Inferior parietal cortex (tissue), 1 donor: ENCODE data around the gene PDE3B.
A peak's percentile ranks its signal among the peaks of the same experiment; 100 is the strongest.
"Not testable (repeated sequence)": the region's sequence is repeated elsewhere in the genome, so short reads cannot be mapped to it uniquely, and the experiment has no call there.

Experiments used
- DNase-seq: peaks from one replicate; pipeline ENCODE4 v3.0.0-alpha.2; 2016; ENCODE audit errors: extremely low spot score

The PDE3B gene

DNA sequence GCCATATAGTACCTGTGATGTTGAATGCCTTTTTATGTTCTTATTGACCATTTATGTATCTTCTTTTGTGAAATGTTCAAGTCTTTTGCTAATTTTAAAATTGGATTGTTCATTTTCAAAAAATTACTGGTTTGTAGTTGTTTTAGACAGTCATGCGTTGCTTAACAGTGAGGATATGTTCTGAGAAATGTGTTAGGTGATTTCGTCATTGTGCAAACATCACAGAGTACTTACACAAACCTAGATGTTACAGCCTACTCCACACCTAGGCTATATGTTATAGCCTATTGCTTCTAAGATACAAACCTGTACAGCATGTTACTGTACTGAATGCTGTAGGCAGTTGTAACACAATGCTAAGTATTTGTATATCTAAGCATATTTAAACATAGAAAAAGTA is 32.5 kb downstream of the PDE3B start:
- DNase-seq, result no peak

- DNase-seq, result no peak
These were observed 33.5 kb downstream of the PDE3B start for GRCh38 chr11:14677146-14677545.

DNA sequence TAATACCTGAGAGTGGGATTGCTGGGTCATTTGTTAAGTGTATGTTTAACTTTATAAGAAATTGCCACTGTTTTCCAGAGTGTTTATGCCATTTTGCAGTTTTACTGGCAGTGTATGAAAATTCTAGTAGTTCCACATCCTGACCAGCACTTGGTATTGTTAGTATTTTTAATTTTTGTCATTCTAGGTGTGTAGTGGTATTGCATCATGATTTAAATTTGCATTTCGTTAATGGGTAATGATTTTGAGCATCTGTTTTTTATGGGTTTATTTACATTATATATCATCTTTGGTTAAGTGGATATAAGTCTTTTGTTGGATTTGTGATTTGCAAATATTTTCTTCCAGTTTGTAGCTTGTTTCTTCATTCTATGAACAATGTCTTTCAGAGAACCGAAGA is 34.7 kb downstream of the PDE3B start:
- no peak for DNase-seq

GRCh38 chr11:14679662-14680061 is 36.1 kb downstream of the PDE3B start:
- DNase-seq, result no peak

DNA sequence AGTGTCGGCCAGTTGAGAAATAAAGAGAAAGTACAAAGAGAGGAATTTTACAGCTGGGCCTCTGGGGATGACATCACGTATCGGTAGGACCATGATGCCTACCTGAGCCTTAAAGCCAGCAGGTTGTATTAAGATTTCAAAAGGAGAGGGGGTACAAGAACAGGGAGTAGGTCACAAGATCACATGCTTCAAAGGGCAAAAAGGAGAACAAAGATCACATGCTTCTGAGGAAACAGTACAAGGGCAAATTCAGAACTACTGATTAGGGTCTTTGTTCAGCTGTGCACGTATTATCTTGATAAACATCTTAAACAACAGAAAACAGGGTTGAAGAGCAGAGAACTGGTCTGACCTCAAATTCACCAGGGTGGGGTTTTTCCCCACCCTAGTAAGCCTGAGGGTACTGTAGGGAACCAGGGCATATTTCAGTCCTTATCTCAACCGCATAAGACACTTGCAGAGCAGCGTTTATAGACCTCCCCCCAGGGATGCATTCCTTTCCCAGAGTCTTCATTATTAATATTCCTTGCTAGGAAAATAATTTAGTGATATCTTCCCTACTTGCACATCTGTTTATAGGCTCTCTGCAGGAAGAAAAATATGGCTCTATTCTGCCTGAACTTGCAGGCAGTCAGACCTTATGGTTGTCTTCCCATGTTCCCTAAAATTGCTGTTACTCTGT is 40.8 kb downstream of the PDE3B start:
- not testable (repeated sequence) for DNase-seq

- DNase-seq, result no peak
These were observed 43.9 kb downstream of the PDE3B start for GRCh38 chr11:14687456-14687855.

DNA sequence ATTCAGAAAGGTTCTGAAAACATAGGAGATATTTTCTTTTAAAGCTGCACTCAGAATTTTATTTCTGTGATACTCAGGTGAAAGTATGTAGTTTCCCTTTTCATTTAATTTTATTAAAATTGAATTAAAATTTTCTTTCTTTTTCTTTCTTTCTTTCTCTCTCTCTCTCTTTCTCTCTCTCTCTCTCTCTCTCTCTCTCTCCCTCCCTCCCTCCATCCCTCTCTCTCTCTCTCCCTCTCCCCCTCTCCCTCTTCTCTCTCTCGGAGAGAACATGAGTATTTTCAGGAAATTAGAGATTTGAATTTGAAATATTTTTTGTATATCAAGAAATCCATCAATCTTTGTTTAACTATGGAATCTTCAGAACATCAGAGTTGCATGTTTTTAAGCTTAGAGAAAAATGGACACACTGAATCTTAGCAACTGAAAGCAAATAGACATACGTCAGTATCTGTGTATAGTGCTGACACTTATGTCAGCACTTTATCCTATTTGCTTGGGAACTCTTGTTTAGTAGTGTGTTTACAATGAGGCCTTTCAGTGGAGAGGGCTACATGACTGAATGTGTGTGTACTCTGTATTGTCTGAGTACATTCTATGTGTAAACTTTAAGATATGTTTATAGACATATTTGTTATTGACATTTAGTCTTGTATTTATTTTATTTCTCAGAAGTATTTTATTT is 44.5 kb downstream of the PDE3B start:
- no peak for DNase-seq

DNA sequence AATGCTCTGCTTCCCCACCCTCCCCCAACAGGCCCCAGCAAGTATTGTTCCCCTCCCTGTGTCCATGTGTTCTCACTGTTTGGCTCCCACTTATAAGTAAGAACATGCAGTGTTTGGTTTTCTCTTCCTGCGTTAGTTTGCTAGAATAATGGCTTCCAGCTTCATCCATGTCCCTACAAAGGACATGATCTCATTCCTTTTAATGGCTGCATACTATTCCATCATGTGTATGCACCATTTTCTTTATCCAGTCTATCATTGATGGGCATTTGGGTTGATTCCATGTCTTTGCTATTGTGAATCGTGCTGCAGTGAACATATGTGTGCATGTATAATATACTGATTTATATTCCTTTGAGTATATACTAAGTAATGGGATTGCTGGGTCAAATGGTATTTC is 52.1 kb downstream of the PDE3B start:
- DNase-seq, result not testable (repeated sequence)

DNA sequence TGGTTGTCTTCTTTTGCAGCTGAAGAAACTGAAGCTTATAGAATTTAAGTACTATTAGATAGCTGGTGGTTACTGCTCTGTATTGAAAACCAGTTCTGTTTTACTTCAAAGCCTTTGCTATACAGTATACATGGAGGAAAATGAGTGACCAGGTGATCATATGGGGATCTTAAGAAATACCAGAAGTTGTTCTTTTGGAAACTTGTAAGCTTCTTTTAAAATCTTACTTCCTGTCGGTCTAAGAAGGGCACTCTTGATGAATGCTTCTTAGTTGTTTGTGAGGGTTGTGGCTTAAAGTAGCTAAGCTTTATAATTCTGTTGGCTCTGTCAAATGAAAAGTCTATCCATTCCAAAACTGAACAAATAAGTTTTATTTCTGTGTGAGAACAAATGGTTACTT is 55.2 kb downstream of the PDE3B start:
- peak; percentile 6 for DNase-seq

DNA sequence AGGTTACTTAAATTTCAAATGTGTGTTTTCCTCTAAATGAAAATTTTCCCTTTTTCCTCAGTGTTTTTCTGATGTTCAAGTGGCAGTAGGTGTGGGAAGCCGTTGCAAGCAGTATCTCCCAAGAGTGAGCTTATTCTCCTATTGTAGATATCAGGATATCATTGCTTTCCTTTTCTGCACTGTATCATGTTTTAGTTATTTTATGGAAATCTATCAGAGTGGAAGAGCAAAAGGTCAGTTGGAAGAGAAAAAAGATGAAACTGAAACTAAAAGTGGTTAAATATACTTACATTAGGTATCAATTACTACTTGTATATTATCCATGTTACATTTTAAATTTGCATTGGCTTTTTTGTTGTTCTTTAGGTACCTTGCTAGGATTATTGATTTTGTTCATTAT is 57.0 kb downstream of the PDE3B start:
- DNase-seq, result no peak

DNA sequence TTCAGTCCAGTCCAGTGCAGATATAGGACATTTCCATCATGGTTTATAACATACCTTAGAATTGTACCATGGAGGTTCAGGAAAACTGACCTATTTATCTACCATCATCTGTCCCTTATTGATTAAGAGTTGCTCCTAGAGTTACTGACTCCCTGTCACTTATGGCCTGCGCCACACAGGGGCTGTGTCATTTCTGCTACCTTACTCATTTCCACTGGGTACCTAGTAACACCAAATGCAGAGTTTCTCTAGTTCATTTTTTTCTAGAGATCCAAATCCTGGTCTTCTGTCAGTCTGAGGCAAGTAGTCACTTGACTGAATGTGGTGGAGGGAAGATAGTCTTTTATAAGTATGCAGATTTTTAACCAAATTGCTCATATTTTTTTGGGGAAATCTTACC is 59.2 kb downstream of the PDE3B start:
- no peak for DNase-seq

GRCh38 chr11:14703731-14704130 is 60.1 kb downstream of the PDE3B start:
- no peak for DNase-seq

- DNase-seq, result no peak
These were observed 61.5 kb downstream of the PDE3B start for GRCh38 chr11:14705067-14705466.

GRCh38 chr11:14713496-14714244 is 70.1 kb downstream of the PDE3B start:
- DNase-seq, result no peak

- not testable (repeated sequence) for DNase-seq
These were observed 72.1 kb downstream of the PDE3B start for GRCh38 chr11:14715669-14716068.

DNA sequence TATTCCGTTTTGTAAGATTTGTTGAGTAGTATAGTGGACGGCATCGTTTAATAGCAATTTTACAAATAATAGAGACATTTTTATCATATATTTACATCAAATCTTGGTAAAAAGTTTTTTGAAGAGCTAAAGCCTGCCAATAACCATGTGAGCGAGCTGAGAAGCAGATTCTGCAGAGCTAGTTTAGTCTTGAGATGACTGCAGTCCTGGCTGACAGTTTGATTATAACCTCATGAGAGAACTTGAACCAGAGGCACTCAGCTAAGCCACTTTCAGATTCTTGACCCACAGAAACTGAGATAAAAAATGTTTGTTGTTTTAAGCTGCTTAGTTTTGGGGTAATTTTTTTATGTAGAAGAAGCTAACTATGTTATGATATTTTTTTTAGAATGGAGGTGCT is 78.9 kb downstream of the PDE3B start:
- no peak for DNase-seq

DNA sequence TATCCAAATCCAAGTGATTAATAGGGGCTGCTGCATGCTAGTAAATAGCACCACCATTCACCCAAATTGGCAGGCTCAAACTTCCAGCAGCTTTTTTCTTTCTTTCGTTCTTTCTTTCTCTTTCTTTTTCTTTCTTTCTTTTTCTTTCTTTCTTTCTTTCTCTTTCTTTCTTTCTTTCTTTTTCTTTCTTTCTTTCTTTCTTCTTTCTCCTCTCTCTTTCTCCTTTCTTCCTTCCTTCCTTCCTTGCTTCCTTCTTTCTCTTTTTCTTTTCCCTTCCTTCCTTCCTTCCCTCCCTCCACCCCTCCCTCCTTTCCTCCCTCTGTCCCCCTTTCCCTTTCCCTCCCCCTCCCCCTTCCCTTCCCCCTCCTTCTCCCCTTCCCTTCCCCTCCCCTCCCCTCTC is 81.5 kb downstream of the PDE3B start:
- DNase-seq, result no peak

DNA sequence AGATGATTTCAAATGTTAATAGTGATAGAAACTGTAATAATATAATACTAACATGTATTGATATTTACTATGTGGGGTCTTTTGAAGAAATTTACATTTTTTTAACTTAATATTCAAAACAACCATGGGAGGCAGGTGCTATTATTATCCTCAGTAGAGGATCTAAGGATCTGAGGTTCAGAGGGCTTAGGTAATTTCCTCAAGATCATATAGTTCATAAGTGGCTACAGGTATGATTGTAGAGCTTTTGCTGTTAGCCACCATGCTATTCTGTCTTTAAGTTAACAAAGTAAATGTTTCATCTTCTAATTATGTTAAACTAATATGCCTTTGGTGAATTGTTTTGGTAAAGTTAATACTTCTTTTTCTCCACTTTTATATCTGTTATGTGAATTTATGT is 83.6 kb downstream of the PDE3B start:
- DNase-seq, result no peak

GRCh38 chr11:14727746-14728145 is 84.1 kb downstream of the PDE3B start:
- DNase-seq, result no peak

- DNase-seq, result not testable (repeated sequence)
These were observed 96.9 kb downstream of the PDE3B start for GRCh38 chr11:14740539-14740938.

- no peak for DNase-seq
These were observed 97.6 kb downstream of the PDE3B start for GRCh38 chr11:14741195-14741594.

DNA sequence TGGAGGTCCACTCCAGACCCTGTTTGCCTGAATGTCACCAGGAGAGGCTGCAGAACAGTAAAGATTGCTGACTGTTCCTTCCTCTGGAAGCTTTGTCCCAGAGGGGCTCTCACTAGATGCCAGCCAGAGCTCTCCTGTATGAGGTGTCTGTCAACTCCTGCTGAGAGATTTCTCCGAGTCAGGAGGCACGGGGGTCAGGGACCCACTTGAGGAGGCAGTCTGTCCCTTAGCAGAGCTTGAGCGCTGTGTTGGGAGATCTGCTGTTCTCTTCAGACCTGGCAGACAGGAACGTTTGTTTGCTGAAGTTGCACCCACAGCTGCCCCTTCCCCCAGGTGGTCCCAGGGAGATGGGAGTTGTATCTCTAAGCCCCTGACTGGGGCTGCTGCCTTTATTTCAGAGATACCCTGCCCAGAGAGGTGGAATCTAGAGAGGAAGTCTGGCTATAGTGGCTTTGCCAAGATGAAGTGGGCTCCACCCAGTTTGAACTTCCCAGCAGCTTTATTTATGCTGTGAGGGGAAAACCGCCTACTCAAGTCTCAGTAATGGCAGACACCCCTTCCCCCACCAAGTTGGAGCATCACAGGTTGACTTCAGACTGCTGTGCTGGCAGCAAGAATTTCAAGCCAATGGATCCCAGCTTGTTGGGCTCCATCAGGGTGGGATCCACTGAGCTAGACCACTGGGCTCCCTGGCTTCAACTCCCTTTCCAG is 99.4 kb downstream of the PDE3B start:
- DNase-seq, result no peak
